ENCODE measurements around the gene DDX54. TPM values are rescaled to one million over a fixed set of nuclear protein-coding genes. Genes with fewer than 3 reads are reported as not detected.

DDX54 gene
- total RNA-seq, 2 donors from 2014 or later: 68.1 to 69.0 TPM

- Histone ChIP-seq H3K9me3 (ENCODE audit: control insufficient read depth, low read length) (no peaks in the 10 kb centered on the region), H3K27me3 (ENCODE audit: control insufficient read depth, insufficient read depth, low read length, poor library complexity, severe bottlenecking) (no peaks in the 10 kb centered on the region), H3K27ac (ENCODE audit: low read depth, low read length) (no peak overlapping the region), H3K4me3 (ENCODE audit: low read length) (no peak overlapping the region), H3K36me3 (ENCODE audit: control insufficient read depth, insufficient read depth, low read length) (no peaks in the 10 kb centered on the region), H3K4me1 (ENCODE audit: control insufficient read depth, insufficient read depth, low read length) (no peaks in the 10 kb centered on the region), H3K9ac (ENCODE audit: extremely low read depth, low read length, poor library complexity, severe bottlenecking) (no peak overlapping the region)
- Mint-ChIP-seq H3K9me3 (no peaks in the 10 kb centered on the region), H3K27me3 (ENCODE audit: insufficient read depth) (no peaks in the 10 kb centered on the region), H3K27ac (no peak overlapping the region), H3K36me3 (ENCODE audit: low read depth) (no peaks in the 10 kb centered on the region), H3K4me3 (no peak overlapping the region), H3K4me1 (peaks cover 2% of the 10 kb centered on the region)
- WGBS, 2 experiments (ENCODE audit: insufficient coverage in 1 of 2, insufficient read length in 1 of 2): 92 to 100% methylated on average over 1 to 6 of the region's 6 CpGs
- no peak for TF ChIP-seq CTCF (conservative IDR thresholded peaks at IDR 0.05)
- DNase-seq: no peak
These were observed 68.4 kb downstream of the DDX54 start for GRCh38 chr12:113116875-113117274.

GRCh38 chr12:113115455-113116126 lies 69.7 kb downstream of the DDX54 start:
- no peaks in the 10 kb centered on the region for H3K4me1 ChIP-seq (ENCODE audit: control insufficient read depth, insufficient read depth, low read length)
- no peak overlapping the region for H3K27ac ChIP-seq (ENCODE audit: low read depth, low read length)
- Mint-ChIP-seq H3K27me3 (ENCODE audit: insufficient read depth) (no peaks in the 10 kb centered on the region), H3K4me3 (no peak overlapping the region), H3K4me1 (peaks cover 2% of the 10 kb centered on the region), H3K9me3 (no peaks in the 10 kb centered on the region), H3K27ac (no peak overlapping the region), H3K36me3 (ENCODE audit: low read depth) (no peaks in the 10 kb centered on the region)
- no peaks in the 10 kb centered on the region for H3K27me3 ChIP-seq (ENCODE audit: control insufficient read depth, insufficient read depth, low read length, poor library complexity, severe bottlenecking)
- H3K36me3 ChIP-seq (ENCODE audit: control insufficient read depth, insufficient read depth, low read length): no peaks in the 10 kb centered on the region
- DNase-seq: no peak
- H3K9me3 ChIP-seq (ENCODE audit: control insufficient read depth, low read length): no peaks in the 10 kb centered on the region
- H3K4me3 ChIP-seq (ENCODE audit: low read length): no peak overlapping the region
- WGBS, 2 experiments (ENCODE audit: insufficient coverage in 1 of 2, insufficient read length in 1 of 2): 84 to 93% methylated on average over 18 to 22 of the region's 22 CpGs
- H3K9ac ChIP-seq (ENCODE audit: extremely low read depth, low read length, poor library complexity, severe bottlenecking): no peak overlapping the region
- TF ChIP-seq CTCF (conservative IDR thresholded peaks at IDR 0.05): no peak

- no peaks in the 10 kb centered on the region for H3K27me3 ChIP-seq (ENCODE audit: control insufficient read depth, insufficient read depth, low read length, poor library complexity, severe bottlenecking)
- Mint-ChIP-seq H3K4me1 (peaks cover 10% of the 10 kb centered on the region), H3K36me3 (ENCODE audit: low read depth) (no peaks in the 10 kb centered on the region)
These were observed 70.7 kb downstream of the DDX54 start for GRCh38 chr12:113114447-113115178.

More at GRCh38 chr12:113114447-113115178, 70.7 kb downstream of the DDX54 start:
- Mint-ChIP-seq H3K4me3 (no peak overlapping the region), H3K9me3 (no peaks in the 10 kb centered on the region), H3K27ac (no peak overlapping the region), H3K27me3 (ENCODE audit: insufficient read depth) (no peaks in the 10 kb centered on the region)
- DNase-seq: no peak
- no peak for TF ChIP-seq CTCF (conservative IDR thresholded peaks at IDR 0.05)
- no peak overlapping the region for H3K4me3 ChIP-seq (ENCODE audit: low read length)
- no peak overlapping the region for H3K9ac ChIP-seq (ENCODE audit: extremely low read depth, low read length, poor library complexity, severe bottlenecking)
- H3K27ac ChIP-seq (ENCODE audit: low read depth, low read length): no peak overlapping the region
- H3K9me3 ChIP-seq (ENCODE audit: control insufficient read depth, low read length): no peaks in the 10 kb centered on the region
- 90 to 94% methylated on average over 6 to 18 of the region's 19 CpGs for WGBS, 2 experiments (ENCODE audit: insufficient coverage in 1 of 2, insufficient read length in 1 of 2)
- H3K4me1 ChIP-seq (ENCODE audit: control insufficient read depth, insufficient read depth, low read length): peaks cover 7% of the 10 kb centered on the region
- no peaks in the 10 kb centered on the region for H3K36me3 ChIP-seq (ENCODE audit: control insufficient read depth, insufficient read depth, low read length)

Data from endodermal cell (in vitro differentiated cells).